Measurements from ENCODE around the gene FLACC1.

GRCh38 chr2:201264472-201265173 is 92.5 kb downstream of the FLACC1 start:
- TF ChIP-seq CREB5 (CRISPR knock-in tag; IDR thresholded peaks at IDR 0.05; ENCODE audit: low read depth), result no peak
- TF ChIP-seq, protein P1, sequence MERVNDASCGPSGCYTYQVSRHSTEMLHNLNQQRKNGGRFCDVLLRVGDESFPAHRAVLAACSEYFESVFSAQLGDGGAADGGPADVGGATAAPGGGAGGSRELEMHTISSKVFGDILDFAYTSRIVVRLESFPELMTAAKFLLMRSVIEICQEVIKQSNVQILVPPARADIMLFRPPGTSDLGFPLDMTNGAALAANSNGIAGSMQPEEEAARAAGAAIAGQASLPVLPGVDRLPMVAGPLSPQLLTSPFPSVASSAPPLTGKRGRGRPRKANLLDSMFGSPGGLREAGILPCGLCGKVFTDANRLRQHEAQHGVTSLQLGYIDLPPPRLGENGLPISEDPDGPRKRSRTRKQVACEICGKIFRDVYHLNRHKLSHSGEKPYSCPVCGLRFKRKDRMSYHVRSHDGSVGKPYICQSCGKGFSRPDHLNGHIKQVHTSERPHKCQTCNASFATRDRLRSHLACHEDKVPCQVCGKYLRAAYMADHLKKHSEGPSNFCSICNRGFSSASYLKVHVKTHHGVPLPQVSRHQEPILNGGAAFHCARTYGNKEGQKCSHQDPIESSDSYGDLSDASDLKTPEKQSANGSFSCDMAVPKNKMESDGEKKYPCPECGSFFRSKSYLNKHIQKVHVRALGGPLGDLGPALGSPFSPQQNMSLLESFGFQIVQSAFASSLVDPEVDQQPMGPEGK (CRISPR knock-in tag; IDR thresholded peaks at IDR 0.05; ENCODE audit: borderline replicate concordance), result no peak
- TF ChIP-seq ARNTL (CRISPR knock-in tag; IDR thresholded peaks at IDR 0.05; ENCODE audit: borderline replicate concordance, low read depth), result no peak
- no peak for TF ChIP-seq ZFP3 (CRISPR knock-in tag; IDR thresholded peaks at IDR 0.05)
- TF ChIP-seq ZNF565 (CRISPR knock-in tag; conservative IDR thresholded peaks at IDR 0.05; ENCODE audit: low read depth), result no peak
- no peak for TF ChIP-seq ISL1 (CRISPR knock-in tag; IDR thresholded peaks at IDR 0.05)
- TF ChIP-seq, protein P2, sequence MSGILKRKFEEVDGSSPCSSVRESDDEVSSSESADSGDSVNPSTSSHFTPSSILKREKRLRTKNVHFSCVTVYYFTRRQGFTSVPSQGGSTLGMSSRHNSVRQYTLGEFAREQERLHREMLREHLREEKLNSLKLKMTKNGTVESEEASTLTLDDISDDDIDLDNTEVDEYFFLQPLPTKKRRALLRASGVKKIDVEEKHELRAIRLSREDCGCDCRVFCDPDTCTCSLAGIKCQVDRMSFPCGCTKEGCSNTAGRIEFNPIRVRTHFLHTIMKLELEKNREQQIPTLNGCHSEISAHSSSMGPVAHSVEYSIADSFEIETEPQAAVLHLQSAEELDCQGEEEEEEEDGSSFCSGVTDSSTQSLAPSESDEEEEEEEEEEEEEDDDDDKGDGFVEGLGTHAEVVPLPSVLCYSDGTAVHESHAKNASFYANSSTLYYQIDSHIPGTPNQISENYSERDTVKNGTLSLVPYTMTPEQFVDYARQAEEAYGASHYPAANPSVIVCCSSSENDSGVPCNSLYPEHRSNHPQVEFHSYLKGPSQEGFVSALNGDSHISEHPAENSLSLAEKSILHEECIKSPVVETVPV (CRISPR knock-in tag; IDR thresholded peaks at IDR 0.05), result no peak

All from SK-N-SH treated with all-trans-retinoic acid at 6 μM for 48 hours (cell line).